Activated T-helper 2 cell treated with anti-CD3 and anti-CD28 coated beads, Interferon-gamma antibody, Interleukin-2, Interleukin-4, amounts not matched to agents 10 μg/mL and 5 μg/mL and 100 μg/mL, durations not matched to agents 14 hours and 24 hours and 36 hours (primary cell): ENCODE measurements around the gene RNF144A. TPM values are rescaled to one million over a fixed set of nuclear protein-coding genes. Genes with fewer than 3 reads are reported as not detected.

Source experiments
- DNase-seq: peaks from one replicate; pipeline ENCODE4 v3.0.0; 2021; ENCODE audit warnings: low spot score
- H3K27ac Mint-ChIP-seq: one replicate; pipeline ENCODE4 v1.8.0; 2021; ENCODE audit warnings: mixed read lengths
- H3K27me3 Mint-ChIP-seq: one replicate; pipeline ENCODE4 v1.8.0; 2021; ENCODE audit warnings: low read depth, mixed read lengths
- H3K36me3 Mint-ChIP-seq: one replicate; pipeline ENCODE4 v1.8.0; 2021; ENCODE audit warnings: low read depth, mixed read lengths
- H3K4me1 Mint-ChIP-seq: one replicate; pipeline ENCODE4 v1.8.0; 2021; ENCODE audit warnings: low read depth, mixed read lengths
- H3K4me3 Mint-ChIP-seq: one replicate; pipeline ENCODE4 v1.8.0; 2021; ENCODE audit warnings: low read depth, mild to moderate bottlenecking, moderate library complexity, mixed read lengths
- H3K9me3 Mint-ChIP-seq: one replicate; pipeline ENCODE4 v1.8.0; 2021; ENCODE audit warnings: mixed read lengths
- intact Hi-C: fragments of 100-400 bp; cut with micrococcal nuclease; formaldehyde crosslinking; loops from one replicate; pipeline ENCODE4 v1.15.1; 2023
- total RNA-seq: library from RNA; stranded (reverse); gene quantifications from 2 replicates; pipeline ENCODE4 v1.2.3, GENCODE V29; 2022

The RNF144A gene
- total RNA-seq, 1 donor from 2014 or later, result 20.0 TPM

GRCh38 chr2:6913415-6914157 lies 3.6 kb upstream of the RNF144A start:
- H3K27ac Mint-ChIP-seq, result peak overlapping the region; percentile 81
- DNase-seq, result no peak
- H3K27me3 Mint-ChIP-seq, result peaks cover 2% of the 10 kb centered on the region
- peaks cover 50% of the 10 kb centered on the region for H3K36me3 Mint-ChIP-seq
- H3K9me3 Mint-ChIP-seq, result peaks cover 6% of the 10 kb centered on the region
- peak overlapping the region; percentile 58 for H3K4me3 Mint-ChIP-seq
- intact Hi-C loops, result no loop called here
- H3K4me1 Mint-ChIP-seq, result peaks cover 65% of the 10 kb centered on the region

- peak overlapping the region; percentile 64 for H3K27ac Mint-ChIP-seq
- intact Hi-C loops, result loop anchor here (1.0 to 5.0 kb wide), 2 partner anchors 18 to 97 kb away; no protein-coding TSS in a partner anchor
- peaks cover 63% of the 10 kb centered on the region for H3K4me1 Mint-ChIP-seq
- no peak for DNase-seq
- peaks cover 2% of the 10 kb centered on the region for H3K27me3 Mint-ChIP-seq
- H3K36me3 Mint-ChIP-seq, result peaks cover 52% of the 10 kb centered on the region
- no peaks in the 10 kb centered on the region for H3K9me3 Mint-ChIP-seq
- H3K4me3 Mint-ChIP-seq, result no peak overlapping the region
Measured at GRCh38 chr2:6914828-6915227, 2.4 kb upstream of the RNF144A start.

GRCh38 chr2:6915399-6915798 lies 1.8 kb upstream of the RNF144A start:
- H3K36me3 Mint-ChIP-seq, result peaks cover 54% of the 10 kb centered on the region
- peaks cover 62% of the 10 kb centered on the region for H3K4me1 Mint-ChIP-seq
- H3K27me3 Mint-ChIP-seq, result peaks cover 2% of the 10 kb centered on the region
- no peak overlapping the region for H3K4me3 Mint-ChIP-seq
- H3K27ac Mint-ChIP-seq, result no peak overlapping the region
- H3K9me3 Mint-ChIP-seq, result no peaks in the 10 kb centered on the region
- intact Hi-C loops, result loop anchor here (1.0 to 5.0 kb wide), 2 partner anchors 18 to 97 kb away; no protein-coding TSS in a partner anchor
- no peak for DNase-seq

GRCh38 chr2:6916224-6916623 lies 988 bp upstream of the RNF144A start:
- Mint-ChIP-seq H3K36me3 (peaks cover 57% of the 10 kb centered on the region), H3K27ac (no peak overlapping the region), H3K4me1 (peaks cover 55% of the 10 kb centered on the region), H3K9me3 (no peaks in the 10 kb centered on the region), H3K4me3 (peak overlapping the region; percentile 60), H3K27me3 (peaks cover 2% of the 10 kb centered on the region)
- intact Hi-C loops, result loop anchor here (5.0 kb wide), 1 partner anchor 96 kb away; no protein-coding TSS in a partner anchor
- DNase-seq, result no peak

- intact Hi-C loops, result loop anchor here (5.0 kb wide), 1 partner anchor 96 kb away; no protein-coding TSS in a partner anchor
- Mint-ChIP-seq H3K4me1 (peaks cover 54% of the 10 kb centered on the region), H3K36me3 (peaks cover 55% of the 10 kb centered on the region), H3K4me3 (peak overlapping the region; percentile 60), H3K9me3 (no peaks in the 10 kb centered on the region), H3K27ac (no peak overlapping the region), H3K27me3 (peaks cover 2% of the 10 kb centered on the region)
- no peak for DNase-seq
Measured at GRCh38 chr2:6916736-6917070, 509 bp upstream of the RNF144A start.

- Mint-ChIP-seq H3K27me3 (peaks cover 2% of the 10 kb centered on the region), H3K27ac (no peak overlapping the region), H3K36me3 (peaks cover 45% of the 10 kb centered on the region), H3K4me1 (peaks cover 47% of the 10 kb centered on the region), H3K4me3 (peak overlapping the region; percentile 75), H3K9me3 (no peaks in the 10 kb centered on the region)
- DNase-seq, result no peak
- intact Hi-C loops, result loop anchor here (5.0 kb wide), 1 partner anchor 94 kb away; no protein-coding TSS in a partner anchor
Measured at GRCh38 chr2:6917761-6918421, 679 bp downstream of the RNF144A start.

- Mint-ChIP-seq H3K4me1 (peaks cover 45% of the 10 kb centered on the region), H3K9me3 (no peaks in the 10 kb centered on the region), H3K27me3 (peaks cover 2% of the 10 kb centered on the region), H3K4me3 (no peak overlapping the region), H3K36me3 (peaks cover 45% of the 10 kb centered on the region), H3K27ac (no peak overlapping the region)
- DNase-seq, result no peak
- intact Hi-C loops, result loop anchor here (5.0 kb wide), 1 partner anchor 92 kb away; no protein-coding TSS in a partner anchor
Measured at GRCh38 chr2:6919901-6920742, 2.9 kb downstream of the RNF144A start.

GRCh38 chr2:6920743-6921064 lies 3.5 kb downstream of the RNF144A start:
- H3K4me1 Mint-ChIP-seq, result peaks cover 44% of the 10 kb centered on the region
- H3K27ac Mint-ChIP-seq, result no peak overlapping the region
- H3K27me3 Mint-ChIP-seq, result peaks cover 2% of the 10 kb centered on the region
- H3K36me3 Mint-ChIP-seq, result peaks cover 49% of the 10 kb centered on the region
- H3K9me3 Mint-ChIP-seq, result no peaks in the 10 kb centered on the region
- intact Hi-C loops, result no loop called here
- no peak overlapping the region for H3K4me3 Mint-ChIP-seq
- DNase-seq, result no peak

- intact Hi-C loops, result no loop called here
- Mint-ChIP-seq H3K4me1 (peaks cover 39% of the 10 kb centered on the region), H3K27me3 (no peaks in the 10 kb centered on the region), H3K36me3 (peaks cover 56% of the 10 kb centered on the region), H3K4me3 (no peak overlapping the region), H3K27ac (no peak overlapping the region), H3K9me3 (no peaks in the 10 kb centered on the region)
- DNase-seq, result no peak
Measured at GRCh38 chr2:6921321-6921922, 4.2 kb downstream of the RNF144A start.

GRCh38 chr2:6922201-6922656 lies 5.0 kb downstream of the RNF144A start:
- H3K27ac Mint-ChIP-seq, result no peak overlapping the region
- no peaks in the 10 kb centered on the region for H3K27me3 Mint-ChIP-seq
- H3K9me3 Mint-ChIP-seq, result peaks cover 4% of the 10 kb centered on the region
- intact Hi-C loops, result no loop called here
- no peak overlapping the region for H3K4me3 Mint-ChIP-seq
- DNase-seq, result no peak
- H3K4me1 Mint-ChIP-seq, result peaks cover 36% of the 10 kb centered on the region
- H3K36me3 Mint-ChIP-seq, result peaks cover 64% of the 10 kb centered on the region

- Mint-ChIP-seq H3K36me3 (peaks cover 74% of the 10 kb centered on the region), H3K27me3 (no peaks in the 10 kb centered on the region), H3K27ac (no peak overlapping the region), H3K4me1 (peaks cover 38% of the 10 kb centered on the region), H3K4me3 (no peak overlapping the region), H3K9me3 (peaks cover 8% of the 10 kb centered on the region)
- intact Hi-C loops, result no loop called here
- no peak for DNase-seq
Measured at GRCh38 chr2:6923319-6923718, 6.1 kb downstream of the RNF144A start.
